Stimulated activated CD4-positive, alpha-beta T cell treated with anti-CD3 and anti-CD28 coated beads, TNF-alpha, amount 100 ng/mL, for 1 hour (primary cell): ENCODE data around the gene C1QB.

Experiments
- DNase-seq, 3 donors: peaks; one replicate each; pipeline ENCODE4 v3.0.0-alpha.2; 2020; ENCODE audit warnings: low read depth in 3 of 3, low spot score in 1 of 3

C1QB gene

GRCh38 chr1:22633697-22634463 lies 19.2 kb upstream of the C1QB start:
- DNase-seq: no peak

GRCh38 chr1:22635436-22635835 lies 17.6 kb upstream of the C1QB start:
- no peak for DNase-seq

GRCh38 chr1:22636353-22636752 lies 16.7 kb upstream of the C1QB start, which contains the start of gene C1QA:
Gene C1QA, plus strand, starts transcription at chr1:22636628. Its CDS starts 989 bp downstream, at chr1:22637617.
- DNase-seq: no peak

- no peak for DNase-seq
Measured at GRCh38 chr1:22636927-22637326, 16.1 kb upstream of the C1QB start.

- no peak for DNase-seq
Measured at GRCh38 chr1:22637907-22638445, 15.1 kb upstream of the C1QB start.

- no peak for DNase-seq
Measured at GRCh38 chr1:22638476-22639234, 14.4 kb upstream of the C1QB start.

- no peak for DNase-seq
Measured at GRCh38 chr1:22639286-22639685, 13.8 kb upstream of the C1QB start.

- no peak for DNase-seq
Measured at GRCh38 chr1:22641247-22641646, 11.8 kb upstream of the C1QB start.

GRCh38 chr1:22641906-22642636 lies 11.0 kb upstream of the C1QB start:
- DNase-seq: peak in 2 of 3 donors; percentile 43 to 64

GRCh38 chr1:22643381-22643780 lies 9.7 kb upstream of the C1QB start, which contains the start of gene C1QC:
Gene C1QC, plus strand, starts transcription at chr1:22643633. Its CDS starts 391 bp downstream, at chr1:22644024.
- DNase-seq: no peak

- no peak for DNase-seq
Measured at GRCh38 chr1:22643928-22644327, 9.1 kb upstream of the C1QB start.

- no peak for DNase-seq
Measured at GRCh38 chr1:22645931-22646330, 7.1 kb upstream of the C1QB start.

- DNase-seq: no peak
Measured at GRCh38 chr1:22646384-22646783, 6.7 kb upstream of the C1QB start.

GRCh38 chr1:22650089-22650693 lies 2.8 kb upstream of the C1QB start:
- no peak for DNase-seq

- no peak for DNase-seq
Measured at GRCh38 chr1:22651941-22652856, 837 bp upstream of the C1QB start.

GRCh38 chr1:22654692-22655091 lies 1.7 kb downstream of the C1QB start:
- no peak for DNase-seq

- no peak for DNase-seq
Measured at GRCh38 chr1:22658385-22659163, 5.5 kb downstream of the C1QB start.

- no peak for DNase-seq
Measured at GRCh38 chr1:22660716-22661241, 7.7 kb downstream of the C1QB start.

GRCh38 chr1:22661880-22662279 lies 8.8 kb downstream of the C1QB start:
- no peak for DNase-seq
